Measurements from ENCODE around the gene ZNF20. TPM values are rescaled to one million over a fixed set of nuclear protein-coding genes. Genes with fewer than 3 reads are reported as not detected.
A peak's percentile ranks its signal among the peaks of the same experiment; 100 is the strongest.

Gene ZNF20
- total and polyA plus RNA-seq, 9 of the 15 experiments (the other 6 are each of a cell fraction or from before 2014, with no cell fraction given), result 1.4 to 3.7 (median 3.1) TPM

GRCh38 chr19:12187625-12188024, 47.5 kb upstream of the ZNF20 start (continued):
- no peak for TF ChIP-seq ZBTB26 (CRISPR knock-in tag; IDR thresholded peaks at IDR 0.05)
- peak; percentile 55; the same call in 1 of the 2 replicates for TF ChIP-seq TRIM28 (IDR thresholded peaks at IDR 0.05)
- TF ChIP-seq EP300 (IDR thresholded peaks at IDR 0.05; ENCODE audit: low read length), result no peak
- no peak for TF ChIP-seq RFX7 (CRISPR knock-in tag; IDR thresholded peaks at IDR 0.05)
- TF ChIP-seq EHMT2 (IDR thresholded peaks at IDR 0.05), result no peak
- no peak for TF ChIP-seq CHD2 (IDR thresholded peaks at IDR 0.05; ENCODE audit: low read depth, low read length)
- no peak for TF ChIP-seq HSF4 (CRISPR knock-in tag; IDR thresholded peaks at IDR 0.05; ENCODE audit: borderline replicate concordance)

- in situ Hi-C loops (cut with MboI) (no loop called here), intact Hi-C loops (cut with micrococcal nuclease) (no loop called here)
- ChIA-PET POLR2A (no interaction called here), CTCF (ENCODE audit: low intra/inter-chr PET ratio) (no interaction called here)
- H3K79me2 ChIP-seq (ENCODE audit: control insufficient read depth, insufficient read depth, low read length), result no peaks in the 10 kb centered on the region
- no peak overlapping the region for H3K9ac ChIP-seq (ENCODE audit: insufficient read depth in 1 of 2, low read depth in 2 of 2, low read length in 2 of 2)
- no peaks in the 10 kb centered on the region for H3K9me1 ChIP-seq (ENCODE audit: control insufficient read depth, insufficient read depth, low read length)
- DNase-seq (ENCODE audit: extremely low read depth in 1 of 4, low spot score in 3 of 4), result no peak
- H3K9me3 ChIP-seq (replicated peaks; ENCODE audit: control insufficient read depth, insufficient read depth, low read depth, low read length), result 0 out of 2 replicates have a peak, but pooled peaks cover 8% of the 10 kb centered on the region
- H3K4me3 ChIP-seq, result no peak overlapping the region
- H3K36me3 ChIP-seq (ENCODE audit: control insufficient read depth, insufficient read depth, low read length), result no peaks in the 10 kb centered on the region
- TF ChIP-seq CHD2 (IDR thresholded peaks at IDR 0.05; ENCODE audit: low read depth, low read length) (no peak), EGR1 (conservative IDR thresholded peaks at IDR 0.05) (no peak), RBM15 (IDR thresholded peaks at IDR 0.05; ENCODE audit: insufficient read depth, low read length) (no peak), ZNF354B (CRISPR knock-in tag; IDR thresholded peaks at IDR 0.05) (no peak), RAD21 (CRISPR knock-in tag; conservative IDR thresholded peaks at IDR 0.05 in 1 of 2, IDR thresholded peaks at IDR 0.05 in 1 of 2) (no peak), HNRNPK (IDR thresholded peaks at IDR 0.05; ENCODE audit: low read depth, low read length, poor library complexity, severe bottlenecking) (no peak), ZNF717 (CRISPR knock-in tag; IDR thresholded peaks at IDR 0.05) (no peak), RNF2 (IDR thresholded peaks at IDR 0.05) (no peak), AFF1 (IDR thresholded peaks at IDR 0.05; ENCODE audit: low read depth in 1 of 2, partially characterized antibody in 2 of 2) (no peak), POLR2A (conservative IDR thresholded peaks at IDR 0.05) (no peak), TOE1 (IDR thresholded peaks at IDR 0.05; ENCODE audit: borderline replicate concordance) (no peak), TOE1 (CRISPR knock-in tag; IDR thresholded peaks at IDR 0.05; ENCODE audit: borderline replicate concordance, low read depth) (no peak), ZNF778 (CRISPR knock-in tag; IDR thresholded peaks at IDR 0.05) (no peak)
- H3K4me1 ChIP-seq (replicated peaks in 1 of 2; ENCODE audit: control insufficient read depth in 2 of 2, insufficient read depth in 2 of 2, low read length in 2 of 2), result no peaks in the 10 kb centered on the region
- no peak overlapping the region for H3K4me2 ChIP-seq (ENCODE audit: insufficient read depth, low read length)
- no peak overlapping the region for H3K27ac ChIP-seq (ENCODE audit: extremely low read depth, low read depth, low read length)
- 28% methylated on average over 3 of the region's 3 CpGs for WGBS (ENCODE audit: insufficient coverage, low coverage, missing lambda C conversion rate)
- H2AFZ ChIP-seq (ENCODE audit: low read depth, low read length), result no peak overlapping the region
- no peaks in the 10 kb centered on the region for H3K27me3 ChIP-seq (ENCODE audit: control insufficient read depth in 2 of 2, insufficient read depth in 2 of 2, low read length in 2 of 2)
- no peak for FAIRE-seq
- BruUV-seq (replicated peaks), result no TSS peak
- no peak for ATAC-seq
- H4K20me1 ChIP-seq (replicated peaks; ENCODE audit: control insufficient read depth, insufficient read depth, low read length), result no peaks in the 10 kb centered on the region
These were observed 40.2 kb upstream of the ZNF20 start for GRCh38 chr19:12180377-12180776.
